ENCODE data around the gene SLC1A2. TPM values are rescaled to one million over a fixed set of nuclear protein-coding genes. Genes with fewer than 3 reads are reported as not detected.

Gene SLC1A2
- total and polyA plus RNA-seq, 2 of the 4 experiments (the other 2 are of a cell fraction), result 0.15 to 0.54 TPM

DNA sequence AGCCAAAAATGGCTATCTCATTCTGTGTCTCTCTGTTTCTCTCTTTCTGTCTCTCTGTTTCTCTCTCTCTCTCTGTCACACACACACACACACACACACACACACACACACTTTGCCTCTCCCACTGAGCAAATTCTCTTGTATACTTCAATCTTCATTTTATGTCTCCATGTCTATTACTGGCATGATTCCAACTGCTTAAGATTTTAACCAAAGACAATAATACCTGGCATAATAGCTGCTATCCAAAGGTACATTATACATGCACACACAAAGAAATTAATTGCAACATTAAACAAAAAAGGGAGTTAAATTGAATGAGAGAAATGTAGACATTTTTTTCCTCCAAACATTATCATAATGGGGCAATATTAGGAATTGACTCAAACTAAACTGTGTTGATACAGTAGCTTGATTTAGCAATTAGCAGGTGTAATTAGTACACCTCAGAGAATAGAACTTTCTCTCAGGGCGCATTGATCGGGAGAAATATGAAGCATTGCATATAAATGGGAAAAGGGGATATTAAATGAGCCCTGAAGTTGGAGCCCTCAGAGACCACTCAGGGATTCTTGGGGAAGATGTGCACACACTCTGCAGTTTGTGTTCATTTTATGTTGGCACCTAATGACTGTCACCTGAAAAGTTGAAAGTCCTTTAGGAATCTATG, 17.4 kb upstream of the SLC1A2 start:
- H4K5ac ChIP-seq (ENCODE audit: low read depth, low read length), result no peak overlapping the region
- H3K9ac ChIP-seq (ENCODE audit: low read depth, low read length), result no peak overlapping the region
- ChIA-PET CTCF (no interaction called here), POLR2A (ENCODE audit: unreplicated experiment) (no interaction called here)
- H2AK5ac ChIP-seq (ENCODE audit: low read depth, low read length), result no peak overlapping the region
- H2BK20ac ChIP-seq (ENCODE audit: low read depth, low read length), result no peak overlapping the region
- no peaks in the 10 kb centered on the region for H3K9me3 ChIP-seq (ENCODE audit: control insufficient read depth, insufficient read depth, low read length)
- H3K56ac ChIP-seq (ENCODE audit: extremely low read depth, insufficient read depth, low read length), result no peak overlapping the region
- H3K27me3 ChIP-seq (ENCODE audit: control insufficient read depth, insufficient read depth, low read length), result no peaks in the 10 kb centered on the region
- H2BK120ac ChIP-seq (ENCODE audit: low read depth, low read length), result no peak overlapping the region
- H3K4ac ChIP-seq (ENCODE audit: low read depth, low read length), result no peak overlapping the region
- no peak for TF ChIP-seq CEBPB (IDR thresholded peaks at IDR 0.05; ENCODE audit: low read depth, low read length)
- TF ChIP-seq RFX5 (IDR thresholded peaks at IDR 0.05; ENCODE audit: low read depth, low read length), result no peak
- H3K4me1 ChIP-seq (ENCODE audit: control insufficient read depth, insufficient read depth, low read length), result no peaks in the 10 kb centered on the region
- no peak overlapping the region for H2BK15ac ChIP-seq (ENCODE audit: low read depth, low read length)
- dilution Hi-C loops (cut with HindIII; ENCODE audit: low sequenced_read_pairs, unreplicated experiment), result no loop called here
- no peak overlapping the region for H2AK9ac ChIP-seq (replicated peaks; ENCODE audit: low read depth, low read length, poor library complexity)
- WGBS, 2 experiments (ENCODE audit: extremely low coverage in 2 of 2, insufficient read length in 1 of 2), result no CpG with 5 or more reads among the region's 2 CpGs
- peaks cover 9% of the 10 kb centered on the region; the same call in 1 of the 2 replicates for H3K9me1 ChIP-seq (ENCODE audit: insufficient read depth, low read length)
- H4K91ac ChIP-seq (ENCODE audit: insufficient read depth, low read depth, low read length), result no peak overlapping the region
- no peaks in the 10 kb centered on the region for H4K20me1 ChIP-seq (ENCODE audit: insufficient read depth, low read length)
- no peak overlapping the region for H2BK5ac ChIP-seq (ENCODE audit: low read depth, low read length, poor library complexity, severe bottlenecking)
- no peaks in the 10 kb centered on the region for H3K79me1 ChIP-seq (ENCODE audit: low read depth in 1 of 2, low read length in 2 of 2)
- BruUV-seq (replicated peaks), result no TSS peak
- H3K23ac ChIP-seq (ENCODE audit: low read depth, low read length), result no peak overlapping the region
- no peak overlapping the region for H3K27ac ChIP-seq (ENCODE audit: insufficient read depth, low read length)
- no peak overlapping the region for H3K14ac ChIP-seq (replicated peaks; ENCODE audit: low read depth, low read length)
- no peak overlapping the region for H3K4me3 ChIP-seq (ENCODE audit: insufficient read depth, low read depth, low read length)
- intact Hi-C loops (cut with micrococcal nuclease), result no loop called here
- no peak for ATAC-seq (ENCODE audit: low read depth)
- no peak for DNase-seq
- H3K18ac ChIP-seq (ENCODE audit: low read depth, low read length), result no peak overlapping the region
- no peak overlapping the region for H3K4me2 ChIP-seq (ENCODE audit: low read depth, low read length)
- no peak overlapping the region for H2AFZ ChIP-seq (replicated peaks; ENCODE audit: low read length, poor library complexity)
- H4K8ac ChIP-seq (ENCODE audit: low read depth in 2 of 2, low read length in 2 of 2), result no peak overlapping the region
- in situ Hi-C loops (cut with MboI; ENCODE audit: low sequenced_read_pairs), result no loop called here
- peaks cover 34% of the 10 kb centered on the region for H3K36me3 ChIP-seq (ENCODE audit: control insufficient read depth, insufficient read depth, low read length)

Data from IMR-90 (cell line).